ENCODE results near the gene HMOX1.
"Not testable (repeated sequence)": the region's sequence is repeated elsewhere in the genome, so short reads cannot be mapped to it uniquely, and the experiment has no call there.

The HMOX1 gene

DNA sequence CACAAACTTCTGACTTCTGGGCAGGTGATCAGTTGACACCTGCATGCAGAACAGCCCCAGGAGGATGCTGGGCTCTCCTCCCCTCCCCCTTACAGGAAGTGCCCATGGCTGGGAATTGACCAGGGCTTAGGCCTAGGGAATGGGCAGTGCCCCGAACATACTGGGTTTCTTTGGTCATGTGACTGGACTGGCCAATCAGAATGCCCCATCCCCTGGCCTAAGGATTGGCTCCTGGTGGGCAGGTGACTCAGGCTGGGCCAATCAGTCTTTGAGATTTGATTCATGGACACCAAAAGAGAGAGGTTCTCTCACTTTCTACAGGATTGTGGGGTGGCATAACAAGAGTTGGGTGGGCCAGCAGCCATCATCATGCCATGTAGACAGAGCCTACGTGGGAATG lies 56.2 kb downstream of the HMOX1 start:
- DNase-seq: no peak

DNA sequence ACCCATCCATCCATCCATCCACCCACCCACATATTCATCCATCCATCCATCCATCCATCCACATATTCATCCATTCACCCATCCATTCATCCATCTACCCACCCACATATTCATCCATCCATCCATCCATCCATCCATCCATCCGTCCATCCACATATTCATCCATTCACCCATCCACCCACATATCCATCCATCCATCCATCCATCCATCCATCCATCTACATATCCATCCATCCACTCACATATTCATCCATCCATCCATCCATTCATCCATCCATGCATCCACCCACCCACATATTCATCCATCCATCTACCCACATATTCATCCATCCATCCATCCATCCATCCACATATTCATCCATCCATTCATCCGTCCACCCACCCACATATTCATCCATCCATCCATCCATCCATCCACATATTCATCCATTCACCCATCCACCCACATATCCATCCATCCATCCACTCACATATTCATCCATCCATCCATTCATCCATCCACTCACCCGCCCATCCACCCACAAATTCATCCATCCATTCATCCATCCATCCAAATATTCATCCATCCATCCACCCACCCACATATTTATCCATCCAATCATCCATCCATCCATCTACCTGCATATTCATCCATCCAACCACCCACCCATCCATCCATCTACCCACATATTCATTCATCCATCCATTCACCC lies 57.9 kb downstream of the HMOX1 start:
- not testable (repeated sequence) for DNase-seq

DNA sequence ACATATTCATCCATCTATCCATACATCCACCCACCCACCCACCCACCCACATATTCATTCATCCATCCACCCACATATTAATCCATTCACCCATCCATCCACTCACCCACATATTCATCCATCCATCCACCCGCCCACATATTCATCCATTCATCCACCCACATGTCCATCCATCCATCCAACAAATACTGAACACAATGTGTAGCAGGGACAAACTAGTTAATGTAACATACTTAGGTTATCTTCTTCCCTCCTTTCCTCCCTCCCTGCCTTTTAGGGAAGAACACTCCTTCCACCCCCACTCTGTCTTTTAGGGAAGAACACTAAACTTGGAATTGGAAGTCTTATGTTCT lies 58.4 kb downstream of the HMOX1 start:
- no peak for DNase-seq

DNA sequence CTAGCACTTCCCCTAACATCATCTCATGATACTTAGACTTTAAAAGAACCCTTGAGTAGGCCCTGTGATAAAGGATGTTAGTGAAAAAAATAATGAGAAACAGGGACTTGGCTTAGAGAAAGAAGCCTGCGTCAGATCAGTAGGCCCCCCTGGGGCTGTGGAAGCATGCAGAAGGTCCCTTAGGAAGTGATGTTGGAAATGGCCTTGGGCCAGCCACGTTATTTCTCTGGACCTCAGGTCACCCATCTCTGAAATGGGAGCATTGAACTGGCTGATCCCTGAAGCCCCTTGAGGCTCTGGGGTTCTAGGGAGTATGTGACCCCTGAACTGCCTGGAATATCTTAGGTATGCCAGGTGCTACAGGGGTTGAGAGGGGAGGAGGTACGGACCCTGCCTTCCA lies 59.2 kb downstream of the HMOX1 start:
- no peak for DNase-seq

DNA sequence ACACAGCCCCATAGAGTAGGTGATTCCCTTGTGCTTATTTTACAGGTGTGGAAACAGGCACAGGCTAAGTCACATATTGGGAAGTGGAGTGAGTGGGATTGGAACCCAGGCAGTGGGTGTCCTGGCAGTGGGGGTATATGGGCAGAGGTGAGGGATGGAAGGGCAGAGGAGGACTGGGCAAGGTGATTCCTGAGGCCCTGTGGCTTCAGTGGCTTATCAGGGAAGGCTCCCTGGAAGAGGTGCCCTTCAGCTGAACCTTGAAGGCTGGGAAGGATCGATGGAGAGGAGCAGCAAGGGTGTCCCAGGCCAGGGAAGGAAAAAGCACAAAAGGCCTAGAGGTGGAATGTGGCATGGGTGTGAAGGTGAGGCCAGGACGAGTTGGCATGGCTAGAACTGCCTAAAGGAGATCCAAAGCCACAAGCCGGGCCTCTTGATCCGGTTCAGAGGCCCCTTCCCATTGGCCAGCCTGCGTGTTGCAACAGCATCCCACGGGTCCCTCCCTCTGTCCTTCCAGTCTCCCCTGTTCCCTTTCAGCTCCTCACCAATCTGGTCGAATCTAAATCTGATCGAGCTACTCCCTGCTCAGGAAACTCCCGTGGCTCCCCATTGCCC lies 60.7 kb downstream of the HMOX1 start:
- no peak for DNase-seq

DNA sequence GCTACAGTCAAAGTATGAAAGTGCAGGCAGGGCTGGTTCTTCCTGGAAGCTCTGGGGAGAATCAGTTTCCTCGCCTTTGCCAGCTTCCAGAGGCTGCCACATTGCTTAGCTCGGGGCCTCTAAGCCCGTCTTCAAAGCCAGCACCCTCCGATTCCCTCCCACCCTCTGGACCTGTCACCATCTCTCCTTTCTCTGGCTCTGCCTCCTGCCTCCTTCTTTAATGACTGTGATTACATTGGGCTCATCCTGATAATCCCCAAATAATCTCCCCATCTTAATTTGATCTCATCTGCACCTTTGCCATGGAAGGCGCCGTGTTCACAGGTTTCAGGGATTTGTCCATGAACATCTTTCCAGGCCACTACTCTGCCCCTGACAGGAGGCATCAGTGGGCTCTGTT lies 61.6 kb downstream of the HMOX1 start:
- no peak for DNase-seq

DNA sequence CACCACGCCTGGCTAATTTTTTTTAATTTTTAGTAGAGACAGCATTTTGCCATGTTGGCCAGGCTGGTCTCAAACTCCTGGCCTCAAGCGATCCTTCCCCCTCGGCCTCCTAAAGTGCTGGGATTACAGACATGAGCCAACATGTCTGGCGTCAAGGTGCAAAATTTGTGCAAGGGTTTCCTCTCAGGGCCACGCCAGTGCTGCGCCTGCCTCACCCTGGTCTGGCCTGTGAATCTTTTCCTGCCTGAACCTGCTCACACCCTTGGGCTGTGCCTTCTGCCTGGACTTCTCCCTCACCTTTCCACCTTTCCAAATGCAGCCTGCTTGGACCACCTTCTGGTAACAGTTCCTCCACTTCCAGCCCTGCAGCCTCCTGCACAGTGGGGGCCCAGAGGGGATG lies 62.4 kb downstream of the HMOX1 start:
- DNase-seq: no peak
